SIG-M5 (cell line): ENCODE data around the gene MXRA8.
"Not testable (repeated sequence)": the region's sequence is repeated elsewhere in the genome, so short reads cannot be mapped to it uniquely, and the experiment has no call there.

Source experiments
- DNase-seq: peaks from one replicate; lab custom pipeline; 2025; lab: John Stamatoyannopoulos, UW

MXRA8 gene

GRCh38 chr1:1391225-1391624 is 32.9 kb upstream of the MXRA8 start:
- DNase-seq = no peak

- no peak for DNase-seq
These were observed 32.3 kb upstream of the MXRA8 start for GRCh38 chr1:1390675-1391074.

GRCh38 chr1:1388078-1388472 is 29.7 kb upstream of the MXRA8 start:
- no peak for DNase-seq

- no peak for DNase-seq
These were observed 29.0 kb upstream of the MXRA8 start for GRCh38 chr1:1387098-1388077.

DNA sequence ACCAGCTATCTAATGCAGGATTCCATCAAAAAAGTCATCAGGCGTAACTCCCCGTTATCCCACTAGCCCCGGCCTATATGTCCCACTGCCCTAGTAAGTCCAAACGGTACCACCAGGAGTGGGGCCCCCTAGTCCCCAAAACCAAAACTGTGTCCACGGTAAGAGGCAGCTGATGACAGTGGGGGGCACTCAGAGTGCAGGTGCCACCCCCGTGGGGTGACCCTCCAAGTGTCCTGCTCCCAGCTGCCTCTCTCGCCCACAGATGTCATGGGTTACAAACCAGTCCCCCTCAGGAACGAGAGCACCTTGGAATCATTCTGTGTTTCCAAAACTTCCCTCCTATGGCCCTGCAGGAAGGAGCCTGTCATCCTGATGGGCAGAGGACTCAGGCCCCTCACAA is 27.6 kb upstream of the MXRA8 start:
- no peak for DNase-seq

- not testable (repeated sequence) for DNase-seq
These were observed 27.0 kb upstream of the MXRA8 start for GRCh38 chr1:1385339-1385738.

- DNase-seq = no peak
These were observed 22.9 kb upstream of the MXRA8 start for GRCh38 chr1:1381294-1381693.

DNA sequence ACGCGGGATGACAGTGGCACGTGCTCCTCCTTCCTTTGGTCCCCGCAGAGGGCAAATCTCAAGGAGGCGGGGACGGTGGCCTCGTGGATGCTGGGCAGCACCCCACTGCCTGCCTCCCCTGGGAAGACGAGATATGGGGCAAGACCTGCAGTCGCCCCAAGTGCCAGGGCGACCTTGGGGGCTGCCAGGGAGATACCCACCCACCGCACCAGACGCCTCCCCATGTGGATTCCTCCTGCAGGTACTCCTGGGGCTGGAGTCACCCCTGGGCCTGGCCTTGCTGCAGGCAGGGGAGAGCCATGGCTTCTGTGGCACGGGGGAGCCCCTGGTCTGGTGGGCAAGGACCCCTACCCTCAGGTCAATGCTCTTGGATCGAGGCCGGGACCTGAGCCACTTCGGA is 22.5 kb upstream of the MXRA8 start:
- DNase-seq = no peak

DNA sequence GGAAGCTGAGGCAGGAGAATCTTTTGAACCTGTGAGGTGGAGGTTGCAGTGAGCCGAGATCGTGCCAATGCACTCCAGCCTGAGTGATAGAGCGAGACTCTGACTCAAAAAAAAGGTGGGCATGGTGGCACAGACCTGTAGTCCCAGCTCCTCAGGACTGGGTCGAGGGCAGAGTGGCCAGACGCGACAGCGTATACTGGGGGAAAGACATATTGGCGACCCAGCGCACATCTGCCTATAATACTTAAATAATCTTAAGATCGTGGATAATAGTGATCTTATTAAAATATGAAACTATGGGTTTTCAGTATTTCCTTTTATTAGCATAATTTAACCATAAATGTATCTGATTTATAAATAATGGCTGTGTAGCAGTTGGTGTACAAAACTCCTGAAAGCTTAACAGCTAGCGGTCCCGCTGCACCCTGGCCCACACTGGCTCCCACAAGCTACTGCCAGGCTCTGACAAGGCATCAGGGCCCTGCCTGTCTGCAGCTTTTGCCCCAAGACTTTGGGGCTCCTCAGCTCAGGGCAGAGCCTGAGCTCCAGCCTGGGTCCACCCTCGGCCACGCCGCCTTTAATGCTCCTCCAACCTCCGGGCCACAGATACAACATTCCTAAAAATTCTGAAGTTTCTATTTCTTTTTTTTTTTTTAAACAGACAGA is 19.3 kb upstream of the MXRA8 start:
- DNase-seq = no peak

- no peak for DNase-seq
These were observed 18.3 kb upstream of the MXRA8 start for GRCh38 chr1:1376551-1377226.

GRCh38 chr1:1374929-1375662 is 16.7 kb upstream of the MXRA8 start, which contains the start of gene AURKAIP1:
AURKAIP1 (minus strand) TSS chr1:1375207; CDS start chr1:1374756, 451 bp downstream.
- peak; percentile 84 for DNase-seq

DNA sequence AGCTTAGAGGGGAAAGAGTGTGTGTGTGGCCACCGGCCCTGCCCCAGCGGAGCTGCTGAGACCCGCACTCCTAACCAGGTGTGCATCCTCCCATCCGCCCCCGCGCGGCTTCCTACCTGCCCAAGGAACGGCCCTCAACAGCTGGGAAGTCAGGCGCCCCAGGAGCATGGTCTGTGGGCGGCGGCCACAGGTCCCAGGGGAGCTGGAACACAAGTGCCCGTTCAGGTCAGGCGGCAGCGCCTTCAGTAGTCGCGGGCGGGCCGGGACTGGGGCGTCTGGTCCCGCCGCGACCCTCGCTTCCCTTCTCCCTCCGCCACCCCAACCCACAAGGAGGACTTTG is 16.2 kb upstream of the MXRA8 start:
- no peak for DNase-seq

DNA sequence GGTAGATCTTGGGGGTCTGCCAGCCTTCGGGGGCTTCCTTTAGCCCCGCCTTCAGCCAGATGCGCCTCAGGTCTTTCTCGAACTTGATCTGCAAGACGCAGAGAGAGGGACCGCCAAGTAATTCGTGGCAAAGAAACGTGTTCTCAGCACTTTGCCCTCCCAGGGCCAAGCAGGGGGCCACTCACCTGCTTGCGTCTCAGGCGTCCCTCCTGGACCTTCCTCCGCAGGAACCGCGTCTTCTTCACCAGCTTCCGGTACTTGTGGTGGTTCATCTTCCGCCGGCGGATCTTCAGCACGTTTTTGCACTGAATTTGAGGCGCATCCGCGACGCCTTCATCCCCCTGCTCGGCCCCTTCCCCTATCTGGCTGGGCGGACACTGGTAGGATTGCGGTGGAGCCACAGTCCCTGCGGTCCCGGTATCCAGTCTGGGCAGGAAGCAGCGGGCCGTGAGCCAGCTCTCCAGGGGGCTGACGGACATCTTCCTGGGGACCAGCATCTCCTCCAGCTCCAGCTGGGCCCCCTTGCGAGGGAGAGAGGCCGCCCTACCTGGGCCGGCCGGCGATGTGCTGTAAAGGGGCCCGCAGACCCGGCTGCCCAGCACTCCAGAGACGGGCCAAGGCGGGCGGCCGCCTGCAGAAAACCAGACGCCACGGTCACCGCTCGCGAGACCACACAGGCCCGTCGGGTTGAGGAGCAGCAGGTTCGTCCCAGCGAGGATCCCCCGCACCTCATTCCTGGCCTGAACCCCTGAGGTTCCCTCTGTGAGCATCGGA is 15.6 kb upstream of the MXRA8 start:
- no peak for DNase-seq

- DNase-seq = no peak
These were observed 14.9 kb upstream of the MXRA8 start for GRCh38 chr1:1373051-1373814.

DNA sequence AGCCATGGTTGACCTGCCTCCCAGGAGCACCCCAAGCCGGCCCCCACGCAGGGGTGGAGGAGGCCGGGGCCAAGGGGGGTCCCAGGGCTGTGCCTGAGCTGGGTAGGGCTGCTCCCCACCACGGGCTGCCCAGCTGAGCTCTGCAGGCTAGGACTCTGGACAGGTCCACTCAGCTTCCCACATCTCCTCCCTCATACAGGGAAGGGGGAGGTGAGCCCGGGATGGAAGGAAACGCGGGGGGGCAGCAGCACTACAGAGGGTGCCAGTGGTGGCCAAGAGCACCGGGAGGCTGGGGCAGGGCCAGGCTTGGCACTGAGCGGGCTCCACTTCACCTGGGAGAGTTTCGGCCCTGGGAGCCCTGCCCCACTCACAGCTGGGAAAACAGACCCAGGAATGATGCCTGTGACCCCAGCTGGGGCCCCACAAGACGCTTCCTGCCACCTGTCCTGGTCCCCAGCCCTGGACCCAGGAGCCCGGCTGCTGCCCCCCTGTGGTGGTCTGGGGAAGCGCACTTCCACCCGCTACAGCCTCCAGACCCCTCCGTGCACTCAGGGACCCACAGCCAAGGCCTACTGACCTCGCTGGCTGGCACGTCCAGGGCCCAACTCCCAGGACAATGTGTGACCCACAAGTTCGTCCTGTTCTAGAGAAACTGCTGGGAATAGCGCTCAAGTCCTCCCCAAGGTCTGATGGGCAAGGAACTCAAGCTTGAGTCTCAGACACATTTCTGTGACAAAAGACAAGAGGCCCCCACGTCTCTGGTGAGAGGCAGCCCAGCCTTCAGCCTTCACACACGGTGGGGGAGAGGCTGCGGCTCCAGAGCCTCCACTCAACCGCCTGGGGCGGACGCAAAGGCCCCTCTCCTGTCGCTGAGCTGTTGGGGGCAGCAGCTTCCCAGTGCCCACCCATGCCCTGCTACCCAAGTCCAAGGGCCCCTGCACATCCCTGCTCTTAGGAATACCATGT is 13.7 kb upstream of the MXRA8 start:
- no peak for DNase-seq

DNA sequence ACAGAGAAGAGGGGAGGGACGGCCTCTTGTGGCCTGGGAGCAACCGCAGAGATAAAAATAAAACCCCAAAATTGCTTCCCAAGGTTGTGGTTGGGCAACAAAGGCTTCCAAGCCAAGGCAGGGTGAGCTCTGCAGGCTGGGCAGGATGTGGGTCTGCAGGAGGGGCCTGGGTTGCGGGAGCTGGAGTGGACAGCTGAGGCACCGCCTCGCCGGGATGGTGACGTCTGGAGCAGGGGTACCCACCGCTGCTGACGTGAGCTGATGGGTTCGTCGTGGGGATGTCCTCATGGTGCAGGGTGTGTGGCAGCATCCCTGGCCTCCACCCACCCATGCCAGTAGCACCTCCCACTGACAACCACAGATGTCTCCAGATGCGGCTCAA is 13.0 kb upstream of the MXRA8 start:
- peak; percentile 42 for DNase-seq

DNA sequence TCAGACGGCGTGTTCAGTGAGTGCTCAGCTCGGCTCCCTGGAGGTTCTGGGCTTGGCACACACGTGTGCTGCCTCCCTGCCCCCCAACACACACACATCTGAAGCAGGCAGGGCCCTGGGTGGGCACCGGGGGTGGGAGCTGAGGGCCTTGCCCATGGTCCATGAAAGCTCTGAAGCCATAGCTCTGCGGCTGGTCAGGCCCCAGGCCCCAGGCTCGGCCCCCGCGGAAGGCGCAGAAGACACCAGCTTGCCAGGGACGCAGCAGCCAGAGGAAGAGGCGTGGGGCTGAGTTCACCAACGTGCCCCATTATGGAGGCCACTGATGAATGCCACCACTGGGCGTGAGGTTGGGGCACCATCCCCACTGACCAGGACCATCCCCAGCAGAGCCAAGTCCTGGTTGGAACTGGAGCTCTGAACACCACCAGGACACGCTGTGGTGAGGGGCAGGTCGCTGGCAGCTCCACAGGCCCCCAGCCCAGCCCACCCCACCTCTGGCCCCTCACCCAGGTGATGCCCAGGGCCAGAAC is 12.5 kb upstream of the MXRA8 start:
- no peak for DNase-seq

GRCh38 chr1:1370094-1370493 is 11.7 kb upstream of the MXRA8 start:
- DNase-seq = not testable (repeated sequence)

DNA sequence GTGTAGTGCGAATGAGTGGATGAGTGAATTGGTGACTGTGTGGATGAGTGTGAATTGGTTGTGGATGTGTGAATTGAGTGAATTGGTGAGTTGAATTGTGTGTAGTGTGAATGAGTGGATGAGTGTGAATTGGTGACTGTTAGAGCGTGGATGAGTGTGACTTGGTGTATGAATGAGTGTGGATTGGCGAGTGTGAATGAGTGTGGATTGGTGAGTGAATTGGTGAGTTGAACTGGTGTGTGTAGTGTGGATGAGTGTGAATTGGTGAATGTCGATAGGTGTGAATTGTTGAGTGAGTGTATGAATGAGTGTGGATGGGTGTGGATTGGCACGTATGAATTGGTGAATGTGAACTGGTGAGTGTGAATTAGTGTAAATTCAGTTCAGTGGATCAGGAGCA is 9.0 kb upstream of the MXRA8 start:
- DNase-seq = no peak
